HuH-7.5 (cell line): ENCODE results near the gene PDZK1IP1.

Experiments
- DNase-seq: peaks from one replicate; pipeline ENCODE4 v3.0.0; 2011; ENCODE audit warnings: low spot score

Gene PDZK1IP1

GRCh38 chr1:47137198-47137597 lies 52.6 kb downstream of the PDZK1IP1 start, which contains the start of gene CYP4A22:
CYP4A22 (plus strand) TSS chr1:47137441; CDS start chr1:47137486, 45 bp downstream.
- DNase-seq, result no peak
